AG10803 (cell line): ENCODE results near the gene LTB.

Source experiments
- DNase-seq: peaks from one replicate; pipeline ENCODE4 v3.0.0; 2010; ENCODE audit warnings: low read depth
- H3K4me3 ChIP-seq: 2 replicates; pipeline ENCODE4 v1.5.1; 2011; ENCODE audit warnings: mild to moderate bottlenecking, low read length, control low read depth
- TF ChIP-seq, protein P1 (sequence below): conservative IDR thresholded peaks from 2 replicates; pipeline ENCODE4 v1.5.1; 2011; ENCODE audit warnings: mild to moderate bottlenecking, low read length, control low read depth, inconsistent platforms

Gene LTB

GRCh38 chr6:31573239-31574105 lies 8.8 kb downstream of the LTB start:
- TF ChIP-seq, protein P1, sequence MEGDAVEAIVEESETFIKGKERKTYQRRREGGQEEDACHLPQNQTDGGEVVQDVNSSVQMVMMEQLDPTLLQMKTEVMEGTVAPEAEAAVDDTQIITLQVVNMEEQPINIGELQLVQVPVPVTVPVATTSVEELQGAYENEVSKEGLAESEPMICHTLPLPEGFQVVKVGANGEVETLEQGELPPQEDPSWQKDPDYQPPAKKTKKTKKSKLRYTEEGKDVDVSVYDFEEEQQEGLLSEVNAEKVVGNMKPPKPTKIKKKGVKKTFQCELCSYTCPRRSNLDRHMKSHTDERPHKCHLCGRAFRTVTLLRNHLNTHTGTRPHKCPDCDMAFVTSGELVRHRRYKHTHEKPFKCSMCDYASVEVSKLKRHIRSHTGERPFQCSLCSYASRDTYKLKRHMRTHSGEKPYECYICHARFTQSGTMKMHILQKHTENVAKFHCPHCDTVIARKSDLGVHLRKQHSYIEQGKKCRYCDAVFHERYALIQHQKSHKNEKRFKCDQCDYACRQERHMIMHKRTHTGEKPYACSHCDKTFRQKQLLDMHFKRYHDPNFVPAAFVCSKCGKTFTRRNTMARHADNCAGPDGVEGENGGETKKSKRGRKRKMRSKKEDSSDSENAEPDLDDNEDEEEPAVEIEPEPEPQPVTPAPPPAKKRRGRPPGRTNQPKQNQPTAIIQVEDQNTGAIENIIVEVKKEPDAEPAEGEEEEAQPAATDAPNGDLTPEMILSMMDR, result no peak
- no peak overlapping the region for H3K4me3 ChIP-seq
- no peak for DNase-seq

- DNase-seq, result no peak
- TF ChIP-seq, protein P1, result no peak
- no peak within 1 kb of the TSS for H3K4me3 ChIP-seq
These were observed 9.9 kb downstream of the LTB start, which contains the start of gene LTA for GRCh38 chr6:31572041-31572911. Gene LTA, plus strand, starts transcription at chr6:31572289. Its CDS starts 454 bp downstream, at chr6:31572743.

DNA sequence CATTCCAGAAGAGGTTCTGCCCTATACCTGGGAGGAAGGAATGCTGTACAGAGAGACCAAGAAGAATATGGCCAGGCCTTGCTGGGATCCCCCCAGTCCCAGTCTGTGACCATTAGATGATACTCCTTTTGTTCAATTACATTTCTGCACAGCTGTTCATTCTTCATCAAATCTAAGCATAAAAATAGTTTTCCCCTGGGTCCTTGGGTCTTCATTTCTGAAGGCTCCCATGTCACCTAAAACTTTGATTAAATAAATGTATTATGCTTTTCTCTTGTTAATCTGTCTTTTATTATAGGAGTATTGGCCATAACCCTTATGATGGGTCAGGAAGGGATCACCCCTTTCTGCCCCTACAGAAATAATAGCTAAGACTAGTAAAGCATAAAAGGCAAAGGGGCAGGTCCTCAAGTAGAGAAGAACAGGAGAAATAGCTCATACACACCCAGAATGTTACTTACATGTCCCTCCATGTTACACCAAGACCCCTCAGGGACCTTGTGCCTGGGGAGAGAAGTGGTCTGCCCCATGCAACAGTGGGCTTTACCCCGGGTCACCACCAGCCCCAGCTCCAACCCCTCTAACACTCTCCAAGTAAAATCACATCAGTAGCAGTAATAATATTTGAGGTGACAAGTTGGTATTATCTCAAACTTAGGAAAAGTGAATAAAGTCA lies 12.2 kb downstream of the LTB start:
- TF ChIP-seq, protein P1, result no peak
- no peak overlapping the region for H3K4me3 ChIP-seq
- no peak for DNase-seq

- H3K4me3 ChIP-seq, result no peak overlapping the region
- DNase-seq, result no peak
- TF ChIP-seq, protein P1, result no peak
These were observed 13.7 kb downstream of the LTB start for GRCh38 chr6:31568537-31568961.

- TF ChIP-seq, protein P1, result no peak
These were observed 14.5 kb downstream of the LTB start for GRCh38 chr6:31567531-31568370.

GRCh38 chr6:31560697-31561058 lies 21.5 kb downstream of the LTB start:
- DNase-seq, result no peak
- TF ChIP-seq, protein P1, result no peak

More at GRCh38 chr6:31567531-31568370, 14.5 kb downstream of the LTB start:
- DNase-seq, result no peak
- no peak overlapping the region for H3K4me3 ChIP-seq

More at GRCh38 chr6:31560697-31561058, 21.5 kb downstream of the LTB start:
- H3K4me3 ChIP-seq, result no peak overlapping the region
